HG03045 (cell line): ENCODE measurements around the gene HAL.
A peak's percentile ranks its signal among the peaks of the same experiment; 100 is the strongest.

ENCODE experiments used
- ATAC-seq: cut with Tn5 transposase; IDR thresholded peaks from one replicate; pipeline ENCODE4 v1.9.1; 2021; ENCODE audit warnings: mild to moderate bottlenecking, moderate library complexity; ENCODE audit not compliant: unreplicated experiment

Gene HAL

GRCh38 chr12:95996034-95996658, at the start of gene HAL:
TSS of gene HAL (minus strand) at chr12:95996344. CDS start at chr12:95995910, 434 bp downstream.
- ATAC-seq: no peak

DNA sequence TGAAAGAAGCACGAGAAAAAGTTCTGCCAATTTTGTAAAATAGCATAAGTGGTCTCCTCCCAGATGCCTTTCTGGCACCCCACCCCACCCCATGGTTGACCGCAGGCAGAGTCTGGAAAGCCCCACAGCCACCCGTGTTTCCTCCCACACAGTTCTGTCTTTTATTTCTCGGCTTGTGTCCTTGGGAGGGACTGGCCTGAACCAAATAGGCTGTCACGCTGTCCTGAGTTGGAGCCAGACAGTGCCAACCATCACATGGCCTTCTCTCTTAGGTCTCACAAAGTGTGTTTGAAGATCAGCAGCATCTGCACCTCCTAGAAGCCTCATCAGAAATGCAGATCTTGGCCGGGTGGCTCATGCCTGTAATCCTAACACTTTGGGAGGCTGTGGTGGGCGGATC, 49.4 kb upstream of the HAL start:
- ATAC-seq: no peak

- ATAC-seq: no peak
Observed at GRCh38 chr12:96044943-96045290, 48.8 kb upstream of the HAL start.

DNA sequence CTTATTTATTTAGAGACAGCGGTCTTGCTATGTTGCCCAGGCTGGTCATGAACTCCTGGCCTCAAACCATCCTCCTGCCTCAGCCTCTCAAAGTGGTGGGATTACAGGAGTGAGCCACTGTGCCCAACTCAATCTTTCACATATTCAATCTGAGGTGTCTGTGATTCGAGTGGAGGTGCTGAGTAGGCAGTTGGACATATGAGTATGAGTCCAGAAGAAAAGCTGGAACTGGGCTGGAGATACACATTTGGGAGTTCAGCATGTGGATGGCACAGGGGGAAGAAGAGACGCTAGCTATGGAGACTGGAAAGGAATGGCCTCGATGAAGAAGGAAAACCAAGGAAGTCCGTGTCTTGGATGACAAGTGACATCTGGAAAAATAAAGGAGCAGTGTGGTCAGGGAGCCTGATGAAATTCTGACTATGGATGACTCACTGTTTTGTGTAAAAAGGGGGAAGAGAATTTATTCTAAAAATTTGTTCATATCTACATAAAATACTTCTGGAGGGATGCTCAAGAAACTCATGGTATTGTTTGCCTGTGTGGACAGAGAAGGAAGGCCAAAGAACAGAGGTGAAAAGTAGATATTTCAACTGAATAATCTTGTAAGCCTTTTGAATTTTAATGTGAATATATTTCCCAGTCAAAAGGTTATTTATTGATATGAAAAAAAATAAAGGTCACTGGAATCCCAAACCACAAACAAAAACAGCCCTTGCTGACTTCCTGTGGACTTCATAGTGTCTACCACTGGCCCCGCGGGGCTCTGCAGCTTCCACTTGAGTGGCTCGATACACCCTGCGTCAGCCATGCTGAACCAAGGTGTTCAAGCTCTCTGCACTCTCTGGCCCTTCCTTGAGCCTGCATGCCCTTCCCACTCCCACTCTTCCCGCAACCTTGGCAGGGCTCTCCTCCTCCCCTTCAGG, 48.1 kb upstream of the HAL start:
- ATAC-seq: no peak

DNA sequence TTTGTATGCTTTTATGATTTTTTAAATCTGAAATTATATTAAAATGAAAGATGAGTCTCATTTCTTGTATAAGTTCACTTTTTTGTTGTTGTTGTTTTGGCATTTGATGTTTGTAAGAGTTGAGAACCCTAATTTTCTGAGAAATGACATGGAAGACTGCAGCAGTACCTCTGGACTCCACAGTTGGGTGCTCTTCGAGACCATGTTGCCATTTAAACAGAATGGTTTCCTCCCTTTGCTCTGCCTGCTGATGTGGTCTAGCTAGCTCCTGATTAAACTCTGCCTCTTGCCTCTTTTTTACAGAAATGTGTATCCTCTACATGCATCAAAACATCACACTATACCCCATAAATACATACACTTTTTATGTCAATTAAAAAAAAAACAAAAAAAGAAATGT, 45.0 kb upstream of the HAL start:
- no peak for ATAC-seq

- no peak for ATAC-seq
Observed at GRCh38 chr12:96040305-96041133, 44.4 kb upstream of the HAL start.

GRCh38 chr12:96039516-96039915, 43.4 kb upstream of the HAL start:
- ATAC-seq: no peak

GRCh38 chr12:96036765-96037455, 40.8 kb upstream of the HAL start:
- ATAC-seq: no peak

DNA sequence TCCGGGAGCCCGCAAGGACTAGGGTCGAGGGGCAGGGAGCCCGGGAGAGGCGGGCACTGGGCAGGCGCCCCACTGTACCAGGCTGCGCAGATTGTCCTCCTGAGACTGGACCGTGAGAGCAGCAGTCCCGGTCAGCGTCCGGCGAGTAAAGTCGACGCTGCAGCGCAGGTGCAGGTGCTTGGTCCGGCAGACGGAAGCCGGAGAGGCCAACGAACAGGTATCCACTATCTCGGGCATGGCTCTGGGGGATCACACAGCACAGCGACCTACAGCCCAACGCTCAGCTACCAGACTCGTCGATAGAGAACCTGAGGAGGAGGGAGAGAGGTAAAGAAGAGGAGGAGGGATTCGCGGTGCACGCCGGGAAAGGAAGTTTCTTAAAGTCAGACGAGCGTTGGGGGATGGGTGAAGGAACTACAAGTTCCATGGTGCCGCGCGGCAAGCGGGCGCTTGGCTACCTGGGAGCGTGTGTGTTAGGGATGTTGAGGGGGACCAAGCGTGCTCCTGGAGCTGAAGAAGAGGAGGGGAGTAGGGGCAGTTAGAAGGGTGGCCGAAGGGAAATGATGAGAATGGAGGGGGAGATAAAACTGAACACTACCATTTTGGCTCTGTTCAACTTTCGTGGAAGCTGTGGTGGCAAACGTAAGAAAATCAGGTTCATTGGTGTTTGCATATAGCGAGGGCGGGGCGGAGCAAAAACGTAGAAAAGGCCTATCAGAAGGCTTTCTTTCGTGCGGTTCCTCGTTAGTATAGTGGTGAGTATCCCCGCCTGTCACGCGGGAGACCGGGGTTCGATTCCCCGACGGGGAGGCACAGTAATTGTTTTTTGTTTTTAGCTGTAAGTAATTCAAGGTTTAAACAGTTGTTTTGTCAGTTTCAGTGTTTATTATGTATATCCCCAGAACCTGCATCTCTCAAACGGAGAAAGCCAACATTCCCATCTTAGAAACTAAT, 39.4 kb upstream of the HAL start, which contains the start of gene LTA4H:
TSS of gene LTA4H (minus strand) at position 305 of the 954 bp plus-strand sequence. CDS start at position 237, 68 bp downstream.
- peak; percentile 94 for ATAC-seq

- ATAC-seq: no peak
Observed at GRCh38 chr12:96034621-96035282, 38.6 kb upstream of the HAL start.

DNA sequence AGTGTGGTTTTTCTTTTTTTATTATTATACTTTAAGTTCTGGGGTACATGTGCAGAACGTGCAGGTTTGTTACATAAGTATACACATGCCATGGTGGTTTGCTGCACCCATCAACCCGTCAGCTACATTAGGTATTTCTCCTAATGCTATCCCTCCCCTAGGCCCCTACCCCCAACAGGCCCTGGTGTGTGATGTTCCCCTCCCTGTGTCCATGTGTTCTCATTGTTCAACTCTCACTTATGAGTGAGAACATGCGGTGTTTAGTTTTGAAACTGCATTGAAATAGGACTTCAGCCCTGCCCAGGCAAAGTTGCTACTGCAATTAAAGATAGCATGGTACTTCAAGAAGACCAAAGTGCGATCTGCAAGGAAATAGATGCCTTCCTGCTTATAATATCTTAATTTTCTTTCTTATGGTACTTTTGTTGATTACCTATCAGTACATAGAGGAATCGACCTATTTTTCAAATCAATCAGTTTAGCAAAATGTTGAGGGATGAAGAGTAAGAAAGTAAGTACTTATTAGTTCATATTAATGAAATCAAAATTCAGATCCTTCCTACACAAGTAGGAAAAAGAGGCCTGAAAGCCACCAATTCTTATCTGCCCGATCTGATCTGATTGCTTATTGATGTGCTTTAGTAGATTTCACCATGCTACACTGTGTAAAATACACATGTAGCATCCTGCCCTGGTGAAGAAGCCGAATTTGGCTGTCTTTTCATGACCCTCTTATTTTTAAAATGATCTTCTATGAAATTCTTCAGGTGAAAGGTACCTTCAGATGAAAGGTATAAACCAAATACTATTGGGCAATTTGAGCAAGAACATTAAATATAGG, 37.6 kb upstream of the HAL start:
- ATAC-seq: no peak

DNA sequence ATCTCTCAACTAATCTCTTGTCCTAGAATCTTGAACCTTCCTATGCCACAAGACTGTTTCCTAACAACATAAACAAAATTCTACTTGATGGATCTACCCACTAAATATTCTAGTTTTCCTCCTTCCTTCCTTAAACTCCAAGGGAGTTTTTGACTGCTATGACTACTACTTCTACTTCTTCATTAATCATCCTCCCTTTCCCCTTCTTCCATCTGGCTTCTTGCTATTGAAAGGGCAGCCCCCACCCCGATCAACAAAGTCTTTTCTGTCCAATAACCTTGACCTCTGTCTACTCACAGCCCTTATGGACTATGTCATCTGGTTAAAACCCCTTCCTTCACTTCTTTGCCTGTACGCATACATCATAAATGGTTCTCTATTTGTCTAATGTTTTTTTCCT, 33.7 kb upstream of the HAL start:
- no peak for ATAC-seq

GRCh38 chr12:96028538-96028937, 32.4 kb upstream of the HAL start:
- no peak for ATAC-seq

DNA sequence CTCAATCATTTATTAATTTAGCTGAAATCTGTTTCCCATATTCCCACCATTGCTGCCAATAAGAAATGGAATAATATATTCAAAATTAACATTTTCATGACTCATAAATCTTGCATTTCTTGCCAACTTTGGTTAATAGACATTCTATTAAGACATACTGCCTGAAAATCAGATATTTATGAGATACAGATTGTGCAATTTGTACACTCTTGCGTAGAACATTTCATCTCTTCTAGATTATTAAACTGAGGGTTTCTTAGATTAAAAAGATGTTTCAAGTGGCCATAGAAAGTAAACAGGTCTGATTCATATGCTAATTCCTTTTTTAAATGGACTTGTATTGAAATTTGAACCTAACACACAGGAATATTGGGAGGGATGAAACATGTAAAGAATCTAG, 30.2 kb upstream of the HAL start:
- no peak for ATAC-seq

DNA sequence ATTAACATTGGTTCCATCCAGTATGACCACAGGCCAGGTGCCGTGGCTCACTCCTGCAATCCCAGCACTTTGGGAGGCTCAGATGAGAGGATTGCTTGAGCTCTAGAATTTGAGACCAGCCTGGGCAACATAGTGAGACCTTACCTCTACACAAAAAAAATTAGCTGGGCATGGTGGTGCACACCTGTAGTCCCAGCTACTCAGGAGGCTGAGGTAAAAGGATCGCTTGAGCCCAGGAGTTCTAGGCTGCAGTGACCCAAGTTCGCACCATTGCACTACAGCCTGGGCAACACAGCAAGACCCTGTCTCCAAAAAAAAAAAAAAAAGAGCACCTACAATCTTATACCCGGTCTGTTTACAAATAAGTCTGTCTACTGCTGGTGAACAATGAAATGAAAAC, 29.4 kb upstream of the HAL start:
- no peak for ATAC-seq

GRCh38 chr12:96020314-96021003, 24.3 kb upstream of the HAL start:
- ATAC-seq: peak; percentile 82

DNA sequence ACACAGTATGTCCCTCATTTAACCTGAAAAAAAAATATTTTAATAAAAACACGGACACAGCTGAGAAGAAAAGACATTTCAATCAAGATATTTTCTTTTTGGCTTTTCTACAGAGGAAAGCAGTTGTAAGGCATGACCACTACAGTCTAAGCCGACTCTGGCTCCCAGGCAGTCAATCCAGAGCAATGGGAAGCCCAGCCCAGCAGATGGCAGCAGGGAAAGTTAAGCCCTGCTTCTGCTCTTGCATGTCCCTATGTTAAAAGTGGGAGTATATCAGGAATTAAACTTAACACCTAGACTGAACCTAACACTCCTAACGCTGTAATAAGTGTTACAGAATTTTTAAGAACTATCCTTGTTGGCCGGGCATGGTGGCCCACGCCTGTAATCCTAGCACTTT, 19.5 kb upstream of the HAL start:
- no peak for ATAC-seq
